LNCaP clone FGC (cell line): ENCODE results near the gene KRT20.
"Not testable (repeated sequence)": the region's sequence is repeated elsewhere in the genome, so short reads cannot be mapped to it uniquely, and the experiment has no call there.

Source experiments
- DNase-seq: peaks from one replicate; pipeline ENCODE4 v3.0.0-alpha.2; 2011; ENCODE audit warnings: low read depth
- H3K4me3 ChIP-seq: 2 replicates; pipeline ENCODE4 v1.5.1; 2011; ENCODE audit warnings: mild to moderate bottlenecking, low read depth, low read length, control low read depth
- CTCF ChIP-seq: IDR thresholded peaks from 2 replicates; pipeline ENCODE4 v1.5.1; 2012; ENCODE audit warnings: mild to moderate bottlenecking; ENCODE audit not compliant: control insufficient read depth, insufficient read depth; ENCODE audit errors: extremely low read depth

Gene KRT20

DNA sequence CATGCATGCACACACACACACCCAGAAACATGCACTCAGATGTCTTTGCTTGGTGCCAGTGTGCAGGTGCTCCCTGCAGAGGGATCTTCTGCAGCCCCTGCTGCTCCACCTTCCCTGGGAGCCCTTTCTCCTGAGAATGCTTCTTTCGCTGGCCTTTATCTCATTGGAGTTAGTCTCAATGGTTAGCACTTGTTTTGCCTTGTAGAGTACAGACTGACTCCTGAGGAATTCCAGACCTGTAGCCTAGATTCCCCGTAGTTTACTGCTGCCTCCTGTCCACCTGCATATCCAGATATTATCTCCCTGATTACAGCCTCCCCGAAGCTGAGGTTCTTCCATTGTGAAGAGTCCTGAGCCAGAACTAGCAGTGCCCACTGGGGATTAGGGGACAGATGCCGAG, 14.9 kb downstream of the KRT20 start:
- no peak for DNase-seq
- TF ChIP-seq CTCF = no peak

GRCh38 chr17:40866838-40867237, 18.2 kb downstream of the KRT20 start, which contains the start of gene KRT12:
KRT12 (minus strand) TSS chr17:40867223; CDS start chr17:40867186, 37 bp downstream.
- no peak for TF ChIP-seq CTCF
- no peak within 1 kb of the TSS for H3K4me3 ChIP-seq
- no peak for DNase-seq

More for the DNA sequence above, 14.9 kb downstream of the KRT20 start:
- H3K4me3 ChIP-seq = no peak overlapping the region

DNA sequence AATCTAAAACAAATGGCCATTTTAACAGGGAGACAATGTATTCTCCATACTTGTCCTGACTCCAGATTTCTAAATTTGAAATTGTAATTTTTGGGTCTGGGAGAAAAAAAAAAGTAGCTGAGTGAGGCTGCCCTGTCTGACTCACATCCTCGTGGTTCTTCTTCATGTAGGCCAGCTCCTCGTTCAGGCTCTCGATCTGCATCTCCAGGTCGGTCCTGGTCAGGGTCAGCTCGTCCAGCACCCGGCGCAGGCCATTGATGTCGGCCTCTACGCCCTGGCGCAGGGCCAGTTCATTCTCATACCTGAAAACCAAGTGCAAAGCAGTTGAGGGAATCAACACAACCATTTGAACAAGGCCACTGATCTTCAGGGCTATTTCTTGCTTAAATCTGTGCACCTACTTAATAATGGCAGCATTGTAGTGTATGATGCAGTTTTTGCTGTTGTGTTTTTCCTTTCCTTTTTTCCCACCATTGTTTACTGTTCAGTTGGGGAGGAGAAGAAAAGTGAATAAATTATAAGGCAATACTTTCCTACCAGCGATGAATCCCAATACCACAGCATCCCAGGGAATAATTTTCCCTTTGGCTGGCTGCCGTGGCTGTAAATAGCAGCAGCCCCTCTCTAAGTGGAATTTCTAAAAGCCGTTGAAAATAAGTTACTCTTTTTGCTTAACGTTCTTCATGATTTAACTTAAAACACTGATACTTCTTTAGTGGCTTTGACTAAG, 20.2 kb downstream of the KRT20 start:
- no peak for TF ChIP-seq CTCF
- DNase-seq = no peak
- H3K4me3 ChIP-seq = no peak overlapping the region

DNA sequence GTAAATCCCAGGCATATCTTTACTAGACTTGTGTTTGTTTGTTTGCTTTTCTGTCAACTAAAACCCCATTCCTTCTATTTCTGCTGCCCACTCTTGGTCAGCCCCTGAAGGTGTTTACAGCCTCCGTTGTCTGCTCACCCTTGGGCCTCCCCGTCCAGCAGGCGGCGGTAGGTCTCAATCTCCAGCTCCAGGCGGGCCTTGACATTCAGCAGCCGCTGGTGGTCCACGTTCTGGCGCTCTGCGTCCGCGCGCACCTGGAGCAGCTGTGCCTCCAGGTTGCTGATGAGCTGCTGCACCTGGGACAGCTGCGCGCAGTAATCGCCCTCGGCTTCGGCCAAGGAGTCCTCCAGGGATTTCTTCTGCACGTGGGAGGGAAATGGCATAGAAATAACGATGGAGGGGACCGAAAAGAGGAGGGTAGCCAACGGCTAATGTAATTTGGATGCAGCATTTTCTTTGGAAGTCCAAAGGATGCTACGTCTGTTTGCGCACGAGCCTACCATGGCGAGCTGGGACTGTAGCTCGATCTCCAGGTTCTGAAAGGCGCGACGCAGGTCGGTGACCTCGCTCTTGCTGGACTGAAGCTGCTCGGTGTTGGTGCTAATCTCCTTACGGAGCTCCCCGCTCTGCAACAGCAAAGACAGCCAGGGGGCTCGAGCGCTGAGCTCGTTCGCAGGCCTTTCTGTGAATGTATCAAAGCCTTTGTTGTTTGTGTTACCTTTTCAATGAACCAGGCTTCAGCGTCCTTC, 21.9 kb downstream of the KRT20 start:
- H3K4me3 ChIP-seq = no peak overlapping the region
- peak; percentile 38 for TF ChIP-seq CTCF
- DNase-seq = no peak

- no peak overlapping the region for H3K4me3 ChIP-seq
- TF ChIP-seq CTCF = no peak
- no peak for DNase-seq
These were observed 25.5 kb downstream of the KRT20 start for GRCh38 chr17:40859536-40859935.

- not testable (repeated sequence) for DNase-seq, H3K4me3 ChIP-seq
These were observed 26.4 kb downstream of the KRT20 start for GRCh38 chr17:40858667-40859066.

DNA sequence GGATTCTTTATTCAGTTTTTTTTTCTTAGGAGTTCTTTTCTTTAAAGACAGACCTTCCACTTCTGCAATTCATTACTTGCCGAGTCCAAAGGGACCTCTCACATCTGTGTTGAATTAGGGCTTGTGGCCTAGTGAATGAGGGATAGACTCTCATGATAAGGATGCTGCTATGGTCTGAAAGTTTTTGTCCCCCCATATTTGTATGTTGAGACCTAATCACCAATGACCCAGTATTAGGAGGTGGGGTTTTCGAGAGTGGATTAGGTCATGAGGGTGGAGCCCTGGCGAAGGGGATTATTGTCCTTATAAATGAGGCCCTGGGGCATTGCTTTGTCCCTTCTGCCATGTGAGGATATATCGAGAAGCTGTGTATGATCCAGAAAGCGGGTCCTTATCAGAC, 27.5 kb downstream of the KRT20 start:
- no peak for TF ChIP-seq CTCF
- no peak overlapping the region for H3K4me3 ChIP-seq
- no peak for DNase-seq
